HS-5 (cell line): ENCODE measurements around the gene TPCN2.

Experiments
- DNase-seq: peaks from one replicate; pipeline ENCODE4 v3.0.0-alpha.2; 2012; ENCODE audit warnings: low read depth

Gene TPCN2

DNA sequence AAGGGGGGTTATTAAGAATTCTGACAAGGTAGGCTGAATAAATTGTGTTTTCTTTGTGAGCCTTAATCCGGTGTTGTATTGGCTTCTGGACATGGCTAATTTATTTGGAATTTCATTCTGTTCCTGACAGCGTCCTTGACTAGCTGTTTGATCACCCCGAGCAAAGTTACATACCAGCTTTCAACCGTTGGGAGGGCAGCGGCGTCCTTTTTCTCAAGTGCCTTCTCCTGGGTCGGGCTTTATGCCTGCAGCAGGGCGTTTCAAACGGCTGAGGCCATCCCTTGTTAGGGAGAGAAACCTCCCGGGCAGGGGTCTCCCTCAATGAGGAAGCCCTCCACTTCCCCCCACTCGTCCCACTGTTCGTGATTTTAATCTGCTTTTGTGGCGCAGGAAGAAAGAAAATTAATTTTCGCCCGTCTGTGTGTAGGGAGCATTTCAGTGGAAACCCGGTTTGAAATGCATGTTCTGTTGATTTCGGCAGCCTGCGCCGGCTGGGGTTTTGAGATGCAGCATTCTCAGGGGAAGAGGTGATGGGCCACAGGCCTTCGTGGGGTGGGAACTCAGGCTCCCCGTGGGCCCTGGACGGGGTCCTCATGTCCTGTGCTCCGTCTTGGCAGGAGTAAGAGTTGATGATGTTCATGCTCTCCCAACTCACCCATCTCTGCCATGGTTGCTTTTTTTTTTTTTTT is 104.1 kb downstream of the TPCN2 start:
- no peak for DNase-seq

DNA sequence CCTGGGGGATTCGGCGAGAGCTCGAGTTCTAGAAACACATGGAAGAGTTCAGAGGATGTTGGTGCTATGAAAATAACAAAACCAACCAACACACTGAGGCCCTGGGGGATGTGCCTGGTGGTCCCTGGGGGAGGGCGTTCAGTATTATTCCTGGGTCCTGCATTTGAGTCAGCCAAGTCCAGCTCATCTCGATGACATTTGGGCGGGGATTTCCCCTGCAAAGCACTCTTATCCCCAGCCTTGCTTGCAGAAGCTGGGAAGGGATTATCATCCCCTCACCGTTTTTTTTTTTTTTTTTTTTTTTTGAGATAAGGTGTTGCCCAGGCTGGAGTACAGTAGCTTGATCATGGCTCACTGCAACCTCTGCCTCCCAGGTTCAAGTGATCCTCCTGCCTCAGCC is 104.9 kb downstream of the TPCN2 start:
- DNase-seq = no peak

DNA sequence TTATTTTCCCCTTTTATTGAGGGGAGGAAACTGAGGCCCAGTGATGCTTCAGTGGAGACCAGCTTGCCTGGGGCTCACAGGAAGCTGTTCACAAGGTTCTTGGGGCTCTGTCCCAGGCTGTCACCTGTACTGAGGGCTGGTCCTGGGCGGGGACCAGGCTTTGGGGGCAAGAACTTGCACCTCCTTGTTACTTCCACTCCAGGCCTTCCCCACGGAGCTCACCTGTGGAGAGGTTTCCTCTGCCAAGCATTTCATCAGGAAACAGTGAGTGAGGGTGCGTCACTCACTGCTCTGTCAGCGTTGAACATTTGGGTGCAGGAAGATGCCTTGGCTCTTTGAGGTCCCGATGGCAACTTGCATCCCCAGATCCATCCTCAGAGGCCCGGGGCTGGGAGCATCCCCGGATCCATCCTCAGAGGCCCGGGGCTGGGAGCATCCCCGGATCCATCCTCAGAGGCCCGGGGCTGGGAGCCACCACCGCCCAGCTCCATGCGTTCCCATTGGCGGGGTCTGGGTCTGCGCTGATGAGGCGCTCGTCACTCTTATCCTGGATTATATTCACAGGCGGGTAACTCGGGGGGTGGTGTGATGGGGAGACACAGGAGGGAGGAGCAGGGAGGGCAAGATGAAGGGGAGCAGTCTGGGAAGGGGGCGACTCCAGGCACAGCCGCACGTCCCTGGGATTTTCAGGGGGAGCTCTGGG is 105.6 kb downstream of the TPCN2 start:
- no peak for DNase-seq

DNA sequence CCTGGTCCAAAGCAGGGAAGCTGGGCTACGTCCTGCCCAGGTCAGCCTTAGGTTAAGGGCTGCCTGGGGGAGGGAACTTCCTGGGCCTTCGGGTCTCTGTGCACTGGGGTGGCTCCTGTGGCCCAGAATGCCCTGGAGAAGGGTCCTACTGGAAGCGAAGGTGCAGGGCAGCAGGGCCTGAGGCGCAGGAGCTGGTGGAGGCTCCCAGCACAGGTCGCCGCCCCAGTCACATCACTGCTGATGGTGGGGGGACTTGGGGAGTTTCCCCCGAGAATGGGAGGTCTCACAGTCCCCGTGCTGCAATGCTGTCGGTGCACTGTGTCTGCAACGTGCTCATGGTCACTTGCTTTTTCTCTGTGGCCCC is 106.2 kb downstream of the TPCN2 start:
- DNase-seq = no peak

DNA sequence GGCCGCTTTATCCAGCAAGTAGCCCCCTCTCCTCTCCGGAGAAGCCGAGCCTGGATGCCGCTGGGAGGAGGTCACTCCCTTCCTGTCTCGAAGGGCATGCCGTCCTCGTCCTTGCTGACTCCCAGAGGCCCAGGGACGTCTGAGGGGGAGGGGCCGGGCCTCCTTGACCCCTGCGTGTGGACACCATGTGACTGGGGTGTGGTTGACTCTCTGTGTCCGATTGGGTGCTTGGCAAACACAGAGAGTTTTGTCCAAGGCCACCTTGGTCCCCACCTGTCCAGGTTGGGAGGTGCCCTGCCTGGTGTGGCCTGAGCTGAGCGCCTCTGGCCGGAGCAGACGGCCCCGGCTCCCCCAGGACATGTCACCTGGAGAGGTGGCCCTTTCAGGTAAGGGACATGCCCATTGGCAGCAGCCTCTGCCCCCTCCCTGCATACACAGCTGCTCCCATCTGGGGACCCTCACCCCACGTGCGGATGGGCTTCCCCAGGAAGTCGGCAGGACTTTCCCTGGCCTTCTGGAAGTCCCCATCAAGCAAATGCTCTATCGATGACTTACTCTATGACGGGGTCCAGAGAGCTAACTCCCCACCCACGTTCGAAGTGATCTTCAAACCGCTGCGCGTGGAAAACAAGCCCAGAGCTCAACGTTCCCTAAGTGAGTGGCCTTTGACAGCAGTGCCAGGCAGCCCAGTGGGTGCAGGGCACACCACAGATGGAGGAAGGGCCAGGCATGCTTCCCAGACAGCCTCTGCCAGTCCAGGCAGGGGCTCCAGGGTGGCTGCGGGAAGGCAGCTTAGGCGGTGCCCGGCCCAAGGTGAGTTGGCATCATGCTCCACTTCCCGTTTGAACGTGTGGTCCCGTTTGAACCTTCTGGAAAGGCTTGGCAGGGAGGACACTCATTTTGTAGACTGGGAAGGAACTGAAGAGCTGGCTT is 106.8 kb downstream of the TPCN2 start, which contains the start of gene SMIM38:
SMIM38 (plus strand) TSS at position 634 of the 933 bp plus-strand sequence. CDS start 1,912 bp downstream, outside the sequence.
- DNase-seq = no peak

DNA sequence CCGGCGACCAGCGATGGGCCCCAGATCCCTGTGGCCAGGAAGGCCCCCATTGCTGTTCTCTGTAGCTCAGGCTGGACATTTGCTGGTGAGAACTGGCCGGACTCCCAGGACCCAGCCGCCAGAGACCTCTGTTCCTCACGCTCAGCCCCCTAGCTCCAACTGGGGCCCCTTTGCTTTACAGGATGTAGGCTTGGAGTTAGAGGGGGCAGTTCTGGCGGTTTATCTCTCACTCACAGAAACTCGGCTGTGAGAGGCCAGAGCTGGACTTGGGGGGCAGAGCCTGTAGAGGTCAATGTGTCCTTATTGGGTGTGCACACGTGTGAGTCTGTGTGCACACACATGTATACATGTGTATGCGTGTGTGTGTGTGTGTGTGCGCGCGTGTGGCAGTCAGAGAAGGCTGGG is 107.5 kb downstream of the TPCN2 start:
- DNase-seq = no peak

DNA sequence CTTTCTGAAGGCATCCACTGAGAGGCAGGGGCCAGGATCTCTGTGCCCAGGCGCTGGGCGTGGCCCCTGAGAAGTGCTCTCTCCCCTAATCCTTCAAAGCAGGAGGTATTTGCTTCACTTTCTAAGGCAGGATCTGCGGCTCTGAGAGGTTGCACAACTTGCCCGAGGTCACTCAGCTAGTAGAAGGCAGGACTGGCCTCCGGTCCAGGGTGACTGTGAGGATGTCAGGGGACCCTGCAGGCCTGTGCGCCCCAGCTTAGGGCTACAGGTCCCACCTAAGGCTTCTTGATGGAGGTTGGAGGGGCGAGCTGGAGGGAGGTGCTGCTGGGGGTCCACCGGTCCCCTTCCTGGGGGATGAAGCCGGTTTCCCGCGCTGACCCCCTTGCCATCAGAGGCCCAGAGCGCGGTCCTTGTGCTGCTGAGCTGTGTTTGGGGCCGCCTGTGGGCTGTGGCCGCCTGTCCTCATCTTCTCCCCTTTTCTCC is 108.0 kb downstream of the TPCN2 start:
- DNase-seq = no peak

DNA sequence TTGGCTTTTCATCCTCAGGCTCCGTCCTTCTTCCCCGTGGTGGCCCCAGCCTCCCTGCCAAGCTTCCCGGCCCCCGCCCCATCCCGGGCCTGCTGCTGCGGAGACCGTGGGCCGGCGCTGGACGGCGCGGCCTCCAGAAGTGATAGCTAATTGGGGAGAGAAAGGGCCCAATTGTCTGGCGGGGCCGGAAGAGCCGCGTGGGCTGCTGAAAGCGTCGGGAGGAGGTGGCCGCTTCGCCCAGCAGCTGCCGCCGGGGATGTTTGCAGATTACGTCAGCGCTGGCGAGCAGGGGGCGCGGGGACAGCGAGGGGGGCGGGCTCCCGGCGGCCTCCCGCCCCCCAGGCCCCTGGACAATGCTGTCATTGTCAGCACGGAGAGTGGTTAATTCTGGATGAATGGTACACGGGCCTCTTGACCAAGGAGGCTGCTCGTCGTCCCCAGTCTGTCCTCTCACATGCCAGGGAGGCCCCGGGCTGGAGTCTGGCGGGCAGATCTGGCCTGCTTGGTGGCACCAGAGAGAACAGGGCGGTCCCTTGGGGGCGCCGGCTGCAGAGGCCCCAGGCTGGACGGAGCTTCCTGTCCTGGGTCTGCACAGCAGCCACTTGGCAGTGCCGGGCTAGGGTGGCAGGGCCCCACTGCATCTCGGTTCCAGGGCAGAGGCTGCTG is 108.6 kb downstream of the TPCN2 start:
- DNase-seq = no peak

DNA sequence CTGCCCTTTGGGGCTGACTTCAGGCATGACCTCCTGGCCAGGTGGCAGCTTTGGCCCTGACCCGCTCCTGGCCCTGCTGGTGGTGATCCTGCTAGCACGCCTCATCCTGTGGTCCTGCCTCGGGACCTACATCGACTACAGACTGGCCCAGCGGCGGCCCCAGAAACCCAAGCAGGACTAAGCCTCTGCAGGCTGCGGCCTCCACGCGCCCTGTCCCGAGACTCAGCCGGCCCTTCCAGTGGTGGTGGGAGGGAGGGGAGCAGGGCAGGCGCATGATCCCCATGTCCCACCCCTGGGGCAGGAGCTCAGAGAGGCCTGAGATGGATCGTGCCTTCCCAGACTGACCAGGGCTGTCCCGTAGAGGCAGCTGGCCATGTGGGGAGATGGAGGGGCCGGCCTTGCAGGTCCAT is 109.1 kb downstream of the TPCN2 start:
- no peak for DNase-seq

DNA sequence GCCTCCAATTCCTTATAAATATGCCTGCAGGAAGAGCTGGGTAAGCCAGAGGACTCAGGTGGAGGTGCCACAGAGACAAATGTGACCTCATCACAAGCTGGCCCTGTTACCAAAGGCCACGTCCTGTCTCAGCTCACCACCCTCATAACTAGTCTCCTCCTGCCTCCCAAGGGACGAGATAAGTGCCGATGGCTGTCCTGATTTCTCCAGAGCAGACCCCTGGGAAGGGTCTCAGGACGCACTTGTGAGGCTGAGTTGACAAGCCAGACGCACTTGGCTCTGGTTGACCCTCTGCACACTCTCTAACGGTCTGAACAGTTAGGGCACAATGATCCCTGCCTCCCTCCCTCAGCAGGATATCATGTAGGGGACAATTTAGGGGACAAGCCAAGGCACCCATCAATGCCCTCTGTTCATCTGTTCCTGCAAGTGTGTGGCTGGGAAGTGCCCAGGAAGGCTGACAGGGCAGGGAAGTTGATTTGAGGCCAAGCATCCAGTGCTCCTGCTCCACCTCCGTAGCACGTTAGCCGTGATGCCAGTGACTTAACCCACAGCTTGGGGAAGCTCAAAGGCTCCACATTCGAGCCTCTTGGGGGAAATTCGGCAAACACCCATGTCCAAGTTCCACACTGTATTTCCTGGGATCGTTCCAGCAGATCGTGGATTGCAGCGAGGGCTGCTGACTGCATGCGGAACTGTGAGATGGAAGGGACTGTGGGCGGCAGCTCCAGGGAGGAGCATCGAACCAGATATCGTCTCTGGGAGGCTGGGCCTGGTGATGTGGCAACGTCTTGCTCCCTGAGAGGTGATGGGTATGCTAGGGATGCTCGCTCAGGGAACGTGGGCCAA is 109.8 kb downstream of the TPCN2 start:
- no peak for DNase-seq

DNA sequence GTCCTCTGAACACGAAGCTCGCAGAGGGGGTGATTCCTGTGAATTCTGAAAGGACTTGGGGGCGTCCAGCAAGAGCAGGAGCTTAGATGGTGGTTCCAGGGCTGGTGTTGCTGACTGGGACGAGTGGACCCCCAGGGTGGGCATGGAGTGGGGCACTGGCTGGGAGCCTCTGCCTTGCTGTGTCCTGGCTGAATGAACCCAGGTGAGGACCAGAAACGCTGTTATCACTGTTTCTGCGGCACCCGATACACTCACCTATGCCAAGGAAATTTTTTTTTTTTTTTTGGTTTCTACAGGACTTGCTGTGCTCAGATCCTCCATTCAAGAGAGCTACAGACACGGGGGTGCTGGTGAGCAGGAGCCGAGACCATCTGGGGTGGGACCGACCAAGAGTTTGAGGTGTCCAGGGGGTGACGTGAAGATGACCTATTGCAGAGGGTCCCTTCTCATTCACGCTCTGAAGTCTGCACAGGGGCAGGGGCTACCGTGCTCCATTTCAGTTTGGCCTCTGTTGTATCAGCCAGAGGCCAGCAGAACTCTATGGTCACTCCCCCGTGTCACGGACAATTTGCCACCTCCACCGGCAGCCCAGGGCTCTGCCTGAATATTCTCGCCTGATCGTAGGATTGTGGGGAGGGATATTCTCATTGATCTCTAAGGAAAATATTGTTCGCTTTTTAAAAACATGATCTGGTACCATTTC is 110.6 kb downstream of the TPCN2 start:
- DNase-seq = no peak

DNA sequence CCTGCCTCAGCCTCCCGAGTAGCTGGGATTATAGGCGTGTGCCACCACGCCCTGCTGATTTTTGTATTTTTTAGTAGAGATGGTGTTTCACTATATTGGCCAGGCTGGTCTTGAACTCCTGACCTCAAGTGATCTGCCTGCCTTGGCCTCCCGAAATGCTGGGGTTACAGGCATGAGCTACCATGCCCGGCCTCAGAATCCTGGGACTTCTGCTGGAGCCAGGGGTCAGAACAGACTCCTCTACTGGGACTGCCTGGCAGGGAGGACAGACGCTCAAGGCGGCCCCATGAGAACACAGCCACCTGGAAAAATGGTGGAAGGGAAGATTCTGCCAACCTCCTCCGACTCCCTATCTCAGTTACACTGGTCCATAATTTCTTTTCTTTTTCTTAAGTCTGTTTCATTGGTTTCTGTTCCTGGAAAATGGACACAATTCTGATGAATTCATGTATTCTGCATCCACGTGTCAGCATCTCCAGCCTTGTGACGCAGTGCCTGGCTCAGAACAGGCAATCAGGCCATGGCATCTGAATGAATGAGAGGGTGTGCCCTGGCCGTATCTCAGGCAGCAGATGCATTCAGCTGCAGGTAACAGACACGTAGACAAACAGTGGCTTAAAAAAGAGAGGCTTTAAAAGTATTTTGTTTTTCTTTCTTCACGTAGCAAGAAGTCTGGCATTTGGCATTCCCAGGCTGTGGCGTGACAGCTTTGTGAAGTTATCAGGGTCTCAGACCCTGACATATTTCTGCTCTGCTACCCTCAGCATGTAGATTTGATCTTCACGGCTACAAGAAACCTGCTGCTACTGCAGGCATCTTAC is 111.8 kb downstream of the TPCN2 start:
- no peak for DNase-seq

DNA sequence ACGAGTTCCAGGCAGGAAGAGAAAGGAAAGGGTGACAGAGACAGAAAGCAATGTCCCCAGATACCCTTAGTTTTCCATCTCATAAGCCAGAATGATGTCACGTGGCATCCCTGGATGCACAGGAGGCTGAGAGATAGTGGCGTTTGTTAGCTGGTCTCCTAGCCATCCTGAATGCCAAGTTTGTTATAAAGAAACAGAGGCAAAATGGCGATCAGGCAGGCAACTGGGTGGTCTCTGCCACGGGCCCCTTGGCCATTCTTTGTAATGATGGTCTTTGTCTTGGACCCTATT is 112.3 kb downstream of the TPCN2 start:
- DNase-seq = no peak

DNA sequence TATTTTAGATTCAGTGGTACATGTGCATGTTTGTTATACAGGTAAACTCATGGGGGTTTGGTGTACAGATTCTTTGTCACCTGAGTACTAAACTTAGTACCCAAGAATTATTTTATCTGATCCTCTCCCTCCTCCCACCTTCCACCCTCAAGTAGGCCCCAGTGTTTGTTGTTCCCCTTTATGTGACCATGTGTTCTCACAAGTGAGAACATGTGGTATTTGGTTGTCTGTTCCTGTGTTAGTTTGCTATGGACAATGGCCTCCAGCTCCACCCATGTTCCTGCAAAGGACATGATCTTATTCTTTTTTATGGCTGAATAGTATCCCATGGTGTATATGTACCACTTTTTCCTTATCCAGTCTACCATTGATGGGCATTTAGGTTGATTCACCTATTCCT is 113.8 kb downstream of the TPCN2 start:
- no peak for DNase-seq

DNA sequence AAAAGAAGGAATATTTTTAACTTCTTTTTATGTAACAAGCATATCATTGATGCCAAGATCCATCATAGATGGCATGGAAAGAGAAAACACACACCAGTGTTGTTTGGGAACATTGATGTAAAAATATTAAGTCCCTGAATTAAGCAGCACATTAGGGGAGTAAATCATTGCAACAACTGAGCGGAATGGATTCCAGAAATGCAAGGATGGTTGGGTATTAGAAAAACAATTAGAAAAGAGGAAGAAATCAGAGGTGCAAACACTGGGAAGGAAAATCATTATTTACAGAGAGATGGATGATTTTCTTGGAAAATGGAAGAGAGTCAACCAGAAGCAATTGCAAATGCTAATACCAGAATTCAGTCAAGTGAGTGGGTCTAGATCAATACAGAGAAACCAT is 115.1 kb downstream of the TPCN2 start:
- no peak for DNase-seq

DNA sequence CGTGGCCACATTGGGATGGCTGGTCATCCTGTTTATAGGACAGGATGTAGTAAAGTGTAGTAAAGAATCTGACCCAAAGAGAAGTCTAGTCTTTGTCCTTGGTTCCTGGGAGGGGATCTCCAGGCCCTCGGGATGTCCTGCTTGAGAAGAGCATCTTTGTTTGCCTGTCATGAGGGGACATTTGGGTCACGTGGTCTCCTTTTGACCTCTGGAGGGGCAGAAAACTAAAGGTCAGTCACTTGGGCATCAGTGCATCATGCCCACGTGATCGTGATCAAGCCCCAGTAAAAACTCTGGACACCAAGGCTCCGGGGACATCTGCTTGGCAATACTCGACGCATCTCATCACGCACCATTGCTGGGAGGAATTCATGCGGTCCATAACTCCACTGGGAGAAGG is 116.1 kb downstream of the TPCN2 start:
- no peak for DNase-seq

DNA sequence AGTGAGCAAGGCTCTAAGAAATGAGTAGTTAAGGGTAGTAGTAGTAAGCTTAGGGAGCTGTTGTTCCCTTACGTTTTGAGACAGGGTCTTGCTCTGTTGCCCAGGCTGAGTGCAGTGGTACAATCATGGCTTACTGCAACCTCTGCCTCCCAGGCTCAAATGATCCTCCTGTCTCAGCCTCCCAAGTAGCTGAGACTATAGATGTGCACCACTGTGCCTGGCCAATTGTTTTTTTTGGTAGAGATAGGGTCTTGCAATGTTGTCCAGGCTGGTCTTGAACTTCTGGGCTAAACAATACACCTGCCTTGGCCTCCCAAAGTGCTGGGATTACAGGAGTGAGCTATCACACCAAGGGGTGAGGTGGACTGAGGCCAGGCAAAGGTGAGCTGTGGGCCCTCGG is 117.0 kb downstream of the TPCN2 start:
- no peak for DNase-seq

DNA sequence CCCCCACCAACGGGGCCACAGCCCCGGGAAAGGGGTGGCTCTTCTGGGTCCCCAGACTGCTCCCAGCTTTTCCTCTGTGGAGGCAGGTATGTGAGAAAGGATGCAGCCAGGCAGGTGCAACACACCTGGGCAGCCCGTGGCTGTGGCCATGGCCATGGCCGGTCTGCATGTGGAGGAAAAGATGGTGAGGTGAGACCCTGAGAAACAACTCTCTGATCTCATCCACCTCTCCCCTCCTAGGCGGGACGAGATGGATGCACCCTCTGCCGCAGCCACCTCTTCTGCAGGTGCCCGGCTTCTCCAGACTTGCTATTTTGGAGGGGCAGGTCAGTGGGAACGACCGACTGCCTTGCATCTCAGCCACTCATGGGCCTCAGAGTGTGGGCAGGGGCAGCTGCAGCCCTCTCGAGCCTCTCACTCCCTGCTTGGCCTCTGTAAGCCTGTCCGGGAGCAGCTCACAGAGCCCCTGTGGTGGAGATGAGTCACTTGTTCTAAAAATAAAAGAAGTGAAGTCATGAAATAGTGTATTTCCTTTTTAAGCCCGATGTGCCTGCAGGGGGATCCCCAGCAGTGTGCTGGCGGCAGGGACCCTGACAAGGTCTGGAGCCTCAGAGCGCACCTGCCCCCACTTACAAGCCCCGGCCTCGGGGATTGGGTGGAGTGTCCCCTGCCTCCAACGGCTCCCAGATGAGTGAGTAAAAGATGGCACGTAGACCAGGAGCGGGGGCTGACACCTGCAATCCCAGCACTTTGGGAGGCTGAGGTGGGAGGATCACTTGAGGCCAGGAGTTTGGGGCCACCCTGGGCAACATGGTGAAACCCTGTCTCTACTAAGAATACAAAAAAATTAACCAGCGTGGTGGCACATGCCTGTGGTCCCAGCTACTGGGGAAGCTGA is 117.7 kb downstream of the TPCN2 start:
- peak; percentile 55 for DNase-seq
